Measurements from ENCODE around the gene RABGAP1L. TPM values are rescaled to one million over a fixed set of nuclear protein-coding genes. Genes with fewer than 3 reads are reported as not detected.

Gene RABGAP1L
- total RNA-seq, 4 donors from 2014 or later: 70.5 to 100 (median 92.6) TPM

DNA sequence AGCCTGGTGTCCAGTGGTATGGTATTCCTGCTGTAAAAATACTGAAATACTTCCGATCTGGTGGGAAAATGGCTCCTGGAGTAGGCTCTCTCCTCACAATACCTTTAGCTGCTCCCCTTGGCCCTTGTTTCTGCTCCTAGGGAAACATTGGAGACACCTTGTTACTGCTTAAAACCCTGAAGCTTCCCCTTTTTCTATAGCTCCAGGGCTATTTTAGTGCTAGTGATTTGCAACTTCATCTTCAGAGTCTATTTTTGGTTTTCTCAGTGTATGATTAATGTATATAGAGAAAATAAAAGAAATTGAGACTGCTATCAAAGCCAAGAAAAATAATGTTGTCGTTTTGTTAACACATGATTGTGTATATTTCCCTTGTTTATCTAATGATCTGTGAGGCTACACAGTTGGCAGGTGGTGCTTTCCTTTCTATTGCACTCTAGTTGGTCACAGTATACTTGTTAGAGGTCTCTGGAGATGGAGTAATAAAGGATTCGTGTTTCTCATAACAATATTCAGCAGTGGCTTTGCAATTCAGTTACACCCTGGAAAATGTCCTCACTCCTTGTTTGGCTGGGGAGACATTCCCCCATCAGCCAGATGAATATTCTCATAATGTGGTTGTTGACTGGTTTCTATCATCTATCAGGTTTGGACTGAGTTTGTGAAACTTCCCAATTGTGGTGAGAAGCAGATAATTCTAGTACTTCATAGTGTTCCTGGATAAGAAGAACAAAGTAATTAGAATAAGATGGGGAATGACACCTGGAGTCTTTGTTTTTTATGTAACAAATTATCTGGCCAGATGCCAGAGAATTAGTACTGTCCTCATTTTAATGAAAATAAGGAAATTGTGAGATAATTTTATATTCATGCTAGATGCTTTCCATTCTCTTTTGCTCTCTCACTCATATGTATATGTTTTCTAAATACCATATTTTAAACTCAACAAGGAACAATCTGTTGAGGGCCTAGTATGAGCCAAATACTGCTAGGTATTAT, 795.6 kb downstream of the RABGAP1L start:
- H3K36me3 ChIP-seq: no peaks in the 10 kb centered on the region
- no peak for DNase-seq
- H3K9me3 ChIP-seq: no peaks in the 10 kb centered on the region
- H3K27me3 ChIP-seq: no peaks in the 10 kb centered on the region
- H3K4me1 ChIP-seq: no peaks in the 10 kb centered on the region
- no peak overlapping the region for H3K4me3 ChIP-seq (replicated peaks in 1 of 3)
- WGBS, 2 donors: 31 to 33% methylated on average over 3 of the region's 3 CpGs
- TF ChIP-seq POLR2A (IDR thresholded peaks at IDR 0.05): no peak
- TF ChIP-seq, protein P1, sequence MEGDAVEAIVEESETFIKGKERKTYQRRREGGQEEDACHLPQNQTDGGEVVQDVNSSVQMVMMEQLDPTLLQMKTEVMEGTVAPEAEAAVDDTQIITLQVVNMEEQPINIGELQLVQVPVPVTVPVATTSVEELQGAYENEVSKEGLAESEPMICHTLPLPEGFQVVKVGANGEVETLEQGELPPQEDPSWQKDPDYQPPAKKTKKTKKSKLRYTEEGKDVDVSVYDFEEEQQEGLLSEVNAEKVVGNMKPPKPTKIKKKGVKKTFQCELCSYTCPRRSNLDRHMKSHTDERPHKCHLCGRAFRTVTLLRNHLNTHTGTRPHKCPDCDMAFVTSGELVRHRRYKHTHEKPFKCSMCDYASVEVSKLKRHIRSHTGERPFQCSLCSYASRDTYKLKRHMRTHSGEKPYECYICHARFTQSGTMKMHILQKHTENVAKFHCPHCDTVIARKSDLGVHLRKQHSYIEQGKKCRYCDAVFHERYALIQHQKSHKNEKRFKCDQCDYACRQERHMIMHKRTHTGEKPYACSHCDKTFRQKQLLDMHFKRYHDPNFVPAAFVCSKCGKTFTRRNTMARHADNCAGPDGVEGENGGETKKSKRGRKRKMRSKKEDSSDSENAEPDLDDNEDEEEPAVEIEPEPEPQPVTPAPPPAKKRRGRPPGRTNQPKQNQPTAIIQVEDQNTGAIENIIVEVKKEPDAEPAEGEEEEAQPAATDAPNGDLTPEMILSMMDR (IDR thresholded peaks at IDR 0.05): no peak
- intact Hi-C loops (cut with DNase I): no loop called here
- no peak overlapping the region for H3K27ac ChIP-seq

DNA sequence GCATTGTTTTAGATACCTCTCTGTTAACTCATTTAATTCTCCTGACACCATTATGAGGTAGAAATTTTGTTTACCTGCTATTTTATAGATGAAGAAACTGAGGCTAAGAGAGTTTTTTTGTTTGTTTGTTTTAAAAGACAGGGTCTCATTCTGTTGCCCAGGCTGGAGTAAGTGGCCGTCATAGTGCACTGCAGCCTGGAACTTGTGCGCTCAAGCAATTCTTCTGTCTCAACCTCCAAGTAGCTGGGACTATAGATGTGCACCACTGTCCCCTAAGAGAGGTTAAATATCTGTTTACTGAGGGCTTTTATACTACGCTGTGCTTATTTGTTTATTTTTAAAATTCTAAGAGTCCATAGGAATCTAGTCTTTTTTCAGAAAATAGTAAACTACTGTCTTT, 796.8 kb downstream of the RABGAP1L start:
- no peak overlapping the region for H3K4me3 ChIP-seq (replicated peaks in 1 of 3)
- no peak for TF ChIP-seq POLR2A (IDR thresholded peaks at IDR 0.05)
- TF ChIP-seq, protein P1 (IDR thresholded peaks at IDR 0.05): no peak
- no peak for DNase-seq
- no peak overlapping the region for H3K27ac ChIP-seq
- H3K4me1 ChIP-seq: no peaks in the 10 kb centered on the region
- WGBS, 2 donors: 88 to 94% methylated on average over 3 of the region's 3 CpGs
- no peaks in the 10 kb centered on the region for H3K27me3 ChIP-seq
- intact Hi-C loops (cut with DNase I): no loop called here
- H3K9me3 ChIP-seq: no peaks in the 10 kb centered on the region
- no peaks in the 10 kb centered on the region for H3K36me3 ChIP-seq

DNA sequence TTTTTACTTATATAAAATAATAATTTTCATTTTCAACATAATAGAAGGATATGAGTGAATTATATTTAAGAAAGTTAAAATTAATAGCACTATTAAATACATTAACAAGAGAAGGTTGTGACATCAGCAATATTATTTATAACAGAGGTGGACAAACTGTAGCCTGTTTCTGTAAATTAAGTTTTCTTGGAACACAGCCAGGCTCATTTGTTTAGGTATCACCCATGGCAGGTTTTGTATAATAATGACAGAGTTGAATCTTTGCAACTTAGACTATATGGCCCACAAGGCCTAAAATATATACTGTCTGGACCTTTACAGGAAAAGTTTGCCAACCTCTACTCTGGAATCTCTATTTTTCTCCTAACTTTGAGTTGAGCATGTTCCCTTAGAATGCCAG, 797.7 kb downstream of the RABGAP1L start:
- Histone ChIP-seq H3K4me1 (no peaks in the 10 kb centered on the region), H3K36me3 (no peaks in the 10 kb centered on the region), H3K27me3 (no peaks in the 10 kb centered on the region), H3K4me3 (replicated peaks in 1 of 3) (no peak overlapping the region), H3K27ac (no peak overlapping the region), H3K9me3 (no peaks in the 10 kb centered on the region)
- intact Hi-C loops (cut with DNase I): no loop called here
- DNase-seq: no peak
- TF ChIP-seq, protein P1 (IDR thresholded peaks at IDR 0.05): no peak
- TF ChIP-seq POLR2A (IDR thresholded peaks at IDR 0.05): no peak

DNA sequence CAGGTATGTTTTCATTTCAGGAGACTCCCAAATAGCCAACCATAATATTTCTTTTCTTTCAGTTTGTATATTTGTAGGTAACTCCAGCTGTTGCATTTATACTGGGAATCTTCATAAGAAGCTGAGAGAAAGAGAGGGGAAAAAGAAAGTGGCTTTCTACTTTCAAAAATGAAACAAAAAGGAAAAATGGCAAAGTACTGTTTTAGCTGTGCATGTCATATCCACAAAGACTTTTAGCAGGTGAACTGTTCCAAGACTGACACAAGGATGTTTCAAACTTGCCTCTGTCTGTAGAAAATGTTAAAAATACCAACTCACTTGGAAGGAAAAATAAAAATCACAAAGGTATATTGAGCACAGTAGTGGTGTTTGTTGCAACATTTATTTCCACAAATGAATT, 798.5 kb downstream of the RABGAP1L start:
- H3K4me1 ChIP-seq: no peaks in the 10 kb centered on the region
- no peaks in the 10 kb centered on the region for H3K9me3 ChIP-seq
- no peaks in the 10 kb centered on the region for H3K36me3 ChIP-seq
- H3K27me3 ChIP-seq: no peaks in the 10 kb centered on the region
- H3K27ac ChIP-seq: no peak overlapping the region
- TF ChIP-seq, protein P1 (IDR thresholded peaks at IDR 0.05): no peak
- no peak for TF ChIP-seq POLR2A (IDR thresholded peaks at IDR 0.05)
- no peak for DNase-seq
- intact Hi-C loops (cut with DNase I): no loop called here
- H3K4me3 ChIP-seq (replicated peaks in 1 of 3): no peak overlapping the region

DNA sequence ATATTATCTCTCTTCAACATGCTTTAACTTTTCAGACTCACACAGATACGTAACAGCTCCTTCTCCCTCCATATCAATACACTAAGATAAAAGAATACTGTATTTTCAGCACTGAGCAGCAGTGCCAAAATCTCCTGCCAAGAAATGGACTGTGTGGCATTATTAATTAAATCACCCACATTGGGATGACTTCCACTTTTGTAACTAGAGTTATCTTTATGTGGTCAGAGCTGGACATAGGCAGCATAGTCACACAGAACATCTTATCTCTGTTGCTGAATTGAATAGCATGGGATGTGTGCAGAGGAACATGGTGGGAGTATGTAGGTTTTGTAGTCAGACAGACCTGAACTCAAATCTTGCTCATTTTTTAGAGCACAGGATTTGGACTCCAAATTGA, 799.1 kb downstream of the RABGAP1L start:
- TF ChIP-seq, protein P1 (IDR thresholded peaks at IDR 0.05): no peak
- no peak for TF ChIP-seq POLR2A (IDR thresholded peaks at IDR 0.05)
- Histone ChIP-seq H3K36me3 (no peaks in the 10 kb centered on the region), H3K27me3 (no peaks in the 10 kb centered on the region), H3K9me3 (no peaks in the 10 kb centered on the region), H3K27ac (no peak overlapping the region), H3K4me3 (replicated peaks in 1 of 3) (no peak overlapping the region), H3K4me1 (no peaks in the 10 kb centered on the region)
- DNase-seq: no peak
- WGBS, 2 donors: 93 to 94% methylated on average over 1 of the region's 1 CpG
- intact Hi-C loops (cut with DNase I): no loop called here

All from thyroid gland (tissue), 4 donors.